ENCODE measurements around the gene CERS2.
"Not testable (repeated sequence)": the region's sequence is repeated elsewhere in the genome, so short reads cannot be mapped to it uniquely, and the experiment has no call there.

CERS2 gene

DNA sequence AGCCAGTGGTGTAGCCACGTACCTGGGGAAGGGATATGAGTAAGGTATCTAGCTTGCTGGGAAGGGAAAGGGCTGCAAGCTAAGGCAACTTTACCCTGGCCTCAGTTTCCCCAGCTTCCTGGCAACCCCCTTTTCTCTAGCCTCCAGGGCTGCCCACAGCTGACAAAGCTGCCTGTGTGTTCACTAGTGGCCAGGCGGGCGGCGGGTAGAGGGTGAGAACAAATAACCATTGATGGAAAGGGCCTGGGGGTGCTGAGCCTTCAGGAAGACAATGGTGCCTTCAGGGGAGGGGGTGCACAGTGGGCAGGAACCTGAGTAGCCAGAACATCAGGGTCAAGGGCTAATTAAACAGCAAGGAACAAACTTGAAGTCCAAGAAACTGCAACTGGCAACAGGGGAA is 6.1 kb downstream of the CERS2 start:
- DNase-seq = no peak

DNA sequence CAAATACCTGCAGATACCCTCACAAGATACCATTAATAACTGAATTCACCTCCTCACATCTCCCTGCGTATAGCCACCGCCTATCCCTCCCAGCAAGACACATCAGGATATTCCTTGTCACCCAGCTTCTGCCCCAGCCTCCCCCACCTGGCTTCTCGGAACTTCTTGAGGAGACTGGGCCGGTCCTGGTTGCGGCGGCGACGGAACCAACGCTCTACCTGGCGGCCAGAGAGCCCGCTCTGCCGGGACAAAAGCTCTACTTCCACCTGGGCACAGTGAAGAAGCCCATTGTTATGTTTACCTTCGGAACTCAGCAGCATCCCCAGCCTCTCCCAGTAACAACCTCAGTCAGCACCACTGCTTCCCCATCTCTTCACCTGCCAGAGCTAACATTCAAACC is 6.7 kb downstream of the CERS2 start:
- no peak for DNase-seq

DNA sequence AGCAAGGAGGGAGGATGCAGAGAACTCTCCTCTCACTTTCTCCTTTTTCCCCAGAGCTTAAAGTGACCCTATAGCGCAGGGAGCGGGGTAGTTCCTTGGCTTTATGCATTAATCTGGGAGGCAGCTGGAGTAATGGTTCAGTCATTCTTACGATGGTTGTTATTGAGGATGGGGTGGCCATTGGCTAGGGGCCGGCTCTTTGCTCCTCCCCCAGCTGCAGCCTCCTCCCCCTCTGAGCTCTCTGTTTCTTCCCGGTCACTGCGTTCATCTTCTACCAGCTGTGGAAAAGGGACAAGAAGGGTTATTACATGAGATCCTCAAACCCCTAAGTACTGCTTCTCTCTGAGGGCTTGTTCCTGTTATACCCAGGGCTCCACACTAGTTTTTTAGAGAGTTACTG is 8.6 kb downstream of the CERS2 start:
- DNase-seq = no peak

DNA sequence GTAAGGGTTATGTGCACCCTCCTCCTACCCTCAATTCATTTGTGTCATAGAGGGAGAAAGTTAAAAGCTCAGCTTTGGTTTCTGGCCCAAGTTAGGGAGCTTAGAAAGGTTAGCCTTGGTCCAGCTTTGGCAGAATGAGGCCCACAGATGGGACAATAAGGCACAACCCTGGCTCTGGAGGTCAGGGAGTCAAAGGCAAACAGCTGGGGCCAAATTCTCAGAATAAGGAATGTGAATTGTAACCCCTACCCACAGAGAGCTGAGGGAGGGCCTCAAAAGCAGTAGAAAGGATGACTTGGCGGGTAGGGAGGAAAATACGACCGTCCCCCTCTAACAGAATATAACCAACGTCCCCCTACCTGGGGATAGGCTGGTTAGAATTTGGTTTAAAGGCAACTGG is 9.0 kb downstream of the CERS2 start:
- no peak for DNase-seq

- no peak for DNase-seq
Observed at GRCh38 chr1:150964164-150964489, 10.5 kb downstream of the CERS2 start.

DNA sequence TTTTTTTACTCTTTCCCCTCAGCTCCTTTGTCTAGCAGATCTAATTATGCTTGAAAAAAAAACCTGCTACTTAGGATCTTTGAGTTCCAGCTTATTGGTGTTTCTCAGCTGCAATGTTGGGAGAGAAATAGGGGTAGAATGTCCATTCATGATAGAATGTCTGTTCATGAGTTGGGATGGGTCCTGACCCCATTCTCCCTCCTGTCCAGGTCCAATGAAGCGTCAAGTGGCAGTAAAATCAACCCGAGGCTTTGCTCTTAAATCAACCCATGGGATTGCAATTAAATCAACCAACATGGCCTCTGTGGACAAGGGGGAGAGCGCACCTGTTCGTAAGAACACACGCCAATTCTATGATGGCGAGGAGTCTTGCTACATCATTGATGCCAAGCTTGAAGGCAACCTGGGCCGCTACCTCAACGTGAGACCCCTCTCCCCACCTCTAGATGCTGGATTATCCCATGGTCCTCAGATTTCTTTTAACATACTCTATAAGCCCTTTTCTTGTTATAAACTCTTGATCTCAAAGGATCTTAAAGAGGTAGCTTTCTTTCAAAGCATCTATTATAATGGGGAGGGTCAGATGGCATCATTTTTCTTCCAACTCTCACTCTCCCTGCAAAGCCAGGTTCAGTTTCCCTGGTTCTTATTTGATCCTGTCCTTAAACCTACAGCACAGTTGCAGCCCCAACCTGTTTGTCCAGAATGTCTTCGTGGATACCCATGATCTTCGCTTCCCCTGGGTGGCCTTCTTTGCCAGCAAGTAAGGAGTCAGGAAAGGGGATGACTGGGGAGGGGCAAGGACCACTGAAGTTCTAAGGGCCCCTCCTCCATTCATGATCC is 11.1 kb downstream of the CERS2 start:
- no peak for DNase-seq

DNA sequence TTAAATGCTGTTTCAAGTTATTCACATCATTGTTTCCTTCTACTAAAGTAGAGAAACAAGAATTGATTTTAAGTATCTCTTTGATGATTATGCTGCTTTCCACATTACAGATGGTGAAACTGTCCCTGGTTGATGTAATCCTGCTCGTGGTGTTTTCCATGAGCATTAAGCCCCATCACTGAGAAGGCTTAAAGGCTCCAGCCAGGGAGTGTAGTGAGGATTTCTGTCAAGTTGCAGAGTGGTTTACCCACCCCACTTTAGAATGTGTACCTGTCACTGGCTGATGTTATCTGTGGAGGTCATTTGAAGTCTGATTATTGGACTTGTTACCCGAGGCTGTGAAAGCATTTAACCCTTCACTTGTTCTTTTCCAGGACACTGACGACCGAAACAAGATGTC is 12.9 kb downstream of the CERS2 start:
- DNase-seq = no peak

- peak; percentile 9 for DNase-seq
Observed at GRCh38 chr1:150960646-150961045, 14.0 kb downstream of the CERS2 start.

GRCh38 chr1:150957666-150958065 is 17.0 kb downstream of the CERS2 start:
- DNase-seq = no peak

- DNase-seq = no peak
Observed at GRCh38 chr1:150955280-150955679, 19.4 kb downstream of the CERS2 start.

- DNase-seq = no peak
Observed at GRCh38 chr1:150954708-150955107, 19.9 kb downstream of the CERS2 start.

- no peak for DNase-seq
Observed at GRCh38 chr1:150944856-150945255, 29.8 kb downstream of the CERS2 start.

- no peak for DNase-seq
Observed at GRCh38 chr1:150931773-150932172, 42.9 kb downstream of the CERS2 start.

GRCh38 chr1:150928775-150929174 is 45.9 kb downstream of the CERS2 start:
- DNase-seq = not testable (repeated sequence)

DNA sequence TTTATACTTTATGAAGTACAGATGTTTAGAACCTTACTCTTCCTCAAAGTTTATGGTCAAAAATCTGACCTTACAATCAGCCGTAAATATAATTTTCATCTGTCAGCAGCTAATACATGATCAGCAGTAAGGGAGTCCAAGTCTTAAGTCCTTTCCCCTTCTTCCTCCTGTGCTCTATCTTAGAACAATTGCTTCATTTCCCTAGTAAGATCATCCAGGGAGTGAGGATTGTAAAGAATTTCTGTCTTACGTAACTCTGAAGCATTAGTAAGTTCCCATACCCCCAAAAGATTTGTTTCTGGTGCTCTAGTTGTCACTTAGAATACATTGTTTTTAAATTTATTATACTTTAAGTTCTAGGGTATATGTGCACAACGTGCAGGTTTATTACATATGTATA is 46.3 kb downstream of the CERS2 start:
- DNase-seq = no peak

GRCh38 chr1:150927624-150928023 is 47.0 kb downstream of the CERS2 start:
- DNase-seq = no peak

- DNase-seq = peak; percentile 91
Observed at GRCh38 chr1:150926097-150926741, 48.4 kb downstream of the CERS2 start, which contains the start of gene SETDB1. Gene SETDB1 (plus strand): TSS chr1:150926363. CDS start chr1:150927715, 1,352 bp downstream.

- DNase-seq = no peak
Observed at GRCh38 chr1:150925080-150925479, 49.6 kb downstream of the CERS2 start.

GRCh38 chr1:150922519-150922975 is 52.1 kb downstream of the CERS2 start:
- peak; percentile 66 for DNase-seq

- no peak for DNase-seq
Observed at GRCh38 chr1:150917387-150917786, 57.2 kb downstream of the CERS2 start.
